Thoracic aorta (tissue), 2 donors: ENCODE measurements around the gene EML3. TPM values are rescaled to one million over a fixed set of nuclear protein-coding genes. Genes with fewer than 3 reads are reported as not detected.
"Not testable (repeated sequence)": the region's sequence is repeated elsewhere in the genome, so short reads cannot be mapped to it uniquely, and the experiment has no call there.

Experiments used
- ATAC-seq: fragments of 150-250 bp; one replicate; pipeline ENCODE4 v1.8.0; 2017; ENCODE audit warnings: low read depth; ENCODE audit not compliant: insufficient number of reproducible peaks, low FRiP score
- DNase-seq: peaks from one replicate; pipeline ENCODE4 v3.0.0-alpha.2; 2020; ENCODE audit warnings: low spot score
- H3K27ac ChIP-seq, 2 donors: fragments of 200-600 bp; sonication (generic); 1 replicate in 1 of 2; 2 replicates in 1 of 2; pipeline ENCODE4 v1.5.1; 2016; ENCODE audit warnings: mild to moderate bottlenecking in 2 of 2, moderate library complexity in 2 of 2
- H3K27me3 ChIP-seq: fragments of 200-600 bp; sonication (generic); replicated peaks from 2 replicates; pipeline ENCODE4 v1.6.0; 2016; ENCODE audit warnings: mild to moderate bottlenecking; ENCODE audit not compliant: insufficient read depth
- H3K36me3 ChIP-seq: fragments of 200-600 bp; sonication (generic); one replicate; pipeline ENCODE4 v1.5.1; 2016
- H3K4me1 ChIP-seq, 2 donors: fragments of 200-600 bp; sonication (generic); 1 replicate in 1 of 2; 2 replicates in 1 of 2; pipeline versions ENCODE4 v1.5.1 to v1.6.0; 2016; ENCODE audit warnings: low read depth in 2 of 2, mild to moderate bottlenecking in 1 of 2; ENCODE audit not compliant: control insufficient read depth in 1 of 2
- H3K4me3 ChIP-seq: fragments of 200-600 bp; sonication (generic); 2 replicates; pipeline ENCODE4 v1.5.1; 2016; ENCODE audit warnings: mild to moderate bottlenecking
- H3K9me3 ChIP-seq: fragments of 200-600 bp; sonication (generic); 2 replicates; pipeline ENCODE4 v1.5.1; 2016
- CTCF ChIP-seq: fragments of 200-600 bp; sonication (generic); IDR thresholded peaks from one replicate; pipeline ENCODE4 v1.5.1; 2019; ENCODE audit warnings: antibody characterized with exemption
- total RNA-seq, 2 donors: library from RNA; depleted of rRNA; stranded (reverse); fragments of >200 nt; gene quantifications; one replicate each; pipeline versions ENCODE4 v1.1.0 to v1.2.3, GENCODE V29; 2016

The EML3 gene, protein sequence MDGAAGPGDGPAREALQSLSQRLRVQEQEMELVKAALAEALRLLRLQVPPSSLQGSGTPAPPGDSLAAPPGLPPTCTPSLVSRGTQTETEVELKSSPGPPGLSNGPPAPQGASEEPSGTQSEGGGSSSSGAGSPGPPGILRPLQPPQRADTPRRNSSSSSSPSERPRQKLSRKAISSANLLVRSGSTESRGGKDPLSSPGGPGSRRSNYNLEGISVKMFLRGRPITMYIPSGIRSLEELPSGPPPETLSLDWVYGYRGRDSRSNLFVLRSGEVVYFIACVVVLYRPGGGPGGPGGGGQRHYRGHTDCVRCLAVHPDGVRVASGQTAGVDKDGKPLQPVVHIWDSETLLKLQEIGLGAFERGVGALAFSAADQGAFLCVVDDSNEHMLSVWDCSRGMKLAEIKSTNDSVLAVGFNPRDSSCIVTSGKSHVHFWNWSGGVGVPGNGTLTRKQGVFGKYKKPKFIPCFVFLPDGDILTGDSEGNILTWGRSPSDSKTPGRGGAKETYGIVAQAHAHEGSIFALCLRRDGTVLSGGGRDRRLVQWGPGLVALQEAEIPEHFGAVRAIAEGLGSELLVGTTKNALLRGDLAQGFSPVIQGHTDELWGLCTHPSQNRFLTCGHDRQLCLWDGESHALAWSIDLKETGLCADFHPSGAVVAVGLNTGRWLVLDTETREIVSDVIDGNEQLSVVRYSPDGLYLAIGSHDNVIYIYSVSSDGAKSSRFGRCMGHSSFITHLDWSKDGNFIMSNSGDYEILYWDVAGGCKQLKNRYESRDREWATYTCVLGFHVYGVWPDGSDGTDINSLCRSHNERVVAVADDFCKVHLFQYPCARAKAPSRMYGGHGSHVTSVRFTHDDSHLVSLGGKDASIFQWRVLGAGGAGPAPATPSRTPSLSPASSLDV
- 100 to 1,000 TPM; 106 to 111 TPM for total RNA-seq

DNA sequence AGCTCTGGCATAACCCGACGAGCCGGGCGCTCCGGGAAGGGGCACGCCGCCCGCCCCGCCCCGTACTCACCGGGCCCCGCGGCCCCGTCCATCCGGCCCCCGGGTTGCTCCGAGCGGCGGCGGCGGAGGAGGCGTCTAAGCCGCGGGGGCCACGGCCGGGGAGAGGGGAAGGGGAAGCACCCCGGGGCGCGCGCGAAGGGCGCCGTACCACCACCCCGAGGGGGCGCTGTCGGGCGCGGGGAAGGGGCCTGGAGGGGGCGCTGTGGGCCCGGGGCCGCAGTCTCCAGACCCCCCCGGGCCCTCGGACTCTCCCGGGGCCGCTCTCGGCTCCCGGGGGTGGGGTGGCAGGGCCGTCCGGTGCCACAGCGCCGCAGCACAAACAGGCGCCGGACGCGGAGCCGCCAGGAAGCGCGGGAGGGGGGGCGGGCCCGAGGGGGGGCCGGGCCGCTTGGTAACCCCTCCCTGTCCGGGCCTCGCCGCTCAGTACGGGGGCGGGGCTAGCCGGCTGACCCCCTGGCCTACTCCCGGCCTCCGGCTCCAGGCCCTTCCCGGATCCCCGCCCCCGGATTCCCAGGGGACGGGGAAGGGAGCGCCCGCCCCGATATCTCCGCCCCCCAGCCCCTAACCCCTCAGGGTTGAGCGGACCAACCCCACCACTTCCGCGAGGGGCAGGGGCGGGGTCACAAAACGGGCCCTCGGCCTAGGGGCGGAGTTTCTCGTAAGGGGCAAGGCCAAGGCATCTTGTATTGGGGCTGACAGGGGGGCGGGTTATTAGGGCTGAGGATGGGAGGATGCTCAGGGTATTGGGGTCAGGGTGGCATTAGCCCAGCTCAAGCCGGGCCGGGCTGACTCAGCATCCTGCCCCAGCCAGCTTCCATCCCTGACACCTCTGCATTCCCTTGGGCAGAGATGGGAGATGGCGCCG lies at the start of gene EML3, which contains the start of gene ROM1:
Gene EML3 (minus strand): TSS at position 410 of the 925 bp plus-strand sequence. CDS start 318 bp downstream, at position 92.
Gene ROM1 (plus strand): TSS at position 892 of the 925 bp plus-strand sequence. CDS start 25 bp downstream, at position 917.
- H3K27ac ChIP-seq, result peak within 1 kb of the TSS; percentile 87 to 95
- peak within 1 kb of the TSS; percentile 80 for H3K4me3 ChIP-seq
- TF ChIP-seq CTCF, result peak; percentile 82
- ATAC-seq, result peak; percentile 77
- H3K27me3 ChIP-seq, result no peaks in the 10 kb centered on the region
- peak; percentile 85 for DNase-seq
- H3K36me3 ChIP-seq, result peaks cover 31% of the 10 kb centered on the region
- H3K4me1 ChIP-seq, result peaks cover 11 to 34% of the 10 kb centered on the region in 2 donors
- H3K9me3 ChIP-seq, result no peaks in the 10 kb centered on the region

- H3K27ac ChIP-seq, result no peak overlapping the region
- H3K27me3 ChIP-seq, result no peaks in the 10 kb centered on the region
- H3K9me3 ChIP-seq, result no peaks in the 10 kb centered on the region
- H3K4me3 ChIP-seq, result no peak overlapping the region
- H3K4me1 ChIP-seq, result peaks cover 5 to 8% of the 10 kb centered on the region in 2 donors
- no peaks in the 10 kb centered on the region for H3K36me3 ChIP-seq
- no peak for TF ChIP-seq CTCF
- ATAC-seq (no peak), DNase-seq (no peak)
Measured at GRCh38 chr11:62656796-62657429, 44.3 kb upstream of the EML3 start.

GRCh38 chr11:62654297-62654696 lies 41.7 kb upstream of the EML3 start:
- TF ChIP-seq CTCF, result no peak
- no peak for ATAC-seq
- peaks cover 10 to 14% of the 10 kb centered on the region in 2 donors for H3K4me1 ChIP-seq

DNA sequence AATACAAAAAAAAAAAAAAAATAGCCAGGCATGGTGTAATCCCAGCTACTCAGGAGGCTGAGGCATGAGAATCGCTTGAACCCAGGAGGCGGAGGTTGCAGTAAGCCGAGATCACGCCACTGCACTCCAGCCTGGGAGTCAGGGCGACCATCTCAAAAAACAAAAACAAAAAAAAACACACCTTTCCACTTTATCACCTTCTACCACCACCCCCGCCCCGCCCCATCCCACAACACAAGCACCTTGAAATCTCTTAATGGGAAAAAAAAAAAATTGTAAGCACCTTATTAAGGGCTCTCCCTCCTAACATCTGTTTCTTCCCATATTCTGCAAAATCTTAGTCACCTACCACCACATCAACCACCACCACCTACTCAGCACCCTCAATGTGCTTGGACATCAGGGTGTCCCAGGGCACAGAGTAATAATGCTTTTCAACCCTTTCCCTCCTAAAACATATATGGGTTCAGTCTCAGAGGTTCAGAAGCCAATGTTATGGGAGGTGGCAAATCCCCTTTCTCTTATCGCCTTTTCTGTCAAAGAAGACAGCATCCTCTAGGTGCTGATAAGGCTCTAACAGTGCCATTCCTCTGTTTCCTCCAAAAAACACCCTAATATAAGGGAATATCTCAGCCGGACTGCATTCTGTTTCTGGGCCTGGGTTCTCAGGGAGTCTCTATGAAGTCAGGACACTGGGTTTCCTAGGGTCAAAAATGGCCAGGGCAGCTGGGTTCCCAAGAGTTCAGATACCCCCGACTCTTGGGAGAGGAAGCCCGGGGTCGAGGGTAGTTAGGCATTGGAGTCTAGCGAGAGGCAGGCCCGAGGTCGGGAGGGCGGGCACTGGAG lies 39.8 kb upstream of the EML3 start:
- H3K27me3 ChIP-seq, result no peaks in the 10 kb centered on the region
- no peak for DNase-seq
- peaks cover 10 to 14% of the 10 kb centered on the region in 2 donors for H3K4me1 ChIP-seq
- peak overlapping the region; percentile 85 for H3K4me3 ChIP-seq
- H3K36me3 ChIP-seq, result peaks cover 14% of the 10 kb centered on the region
- no peaks in the 10 kb centered on the region for H3K9me3 ChIP-seq
- no peak for TF ChIP-seq CTCF
- no peak for ATAC-seq
- H3K27ac ChIP-seq, result peak overlapping the region; percentile 85 to 94

More at GRCh38 chr11:62654297-62654696, 41.7 kb upstream of the EML3 start:
- H3K27ac ChIP-seq, result no peak overlapping the region
- no peaks in the 10 kb centered on the region for H3K27me3 ChIP-seq
- H3K9me3 ChIP-seq, result no peaks in the 10 kb centered on the region
- DNase-seq, result no peak
- peaks cover 5% of the 10 kb centered on the region for H3K36me3 ChIP-seq
- H3K4me3 ChIP-seq, result no peak overlapping the region

DNA sequence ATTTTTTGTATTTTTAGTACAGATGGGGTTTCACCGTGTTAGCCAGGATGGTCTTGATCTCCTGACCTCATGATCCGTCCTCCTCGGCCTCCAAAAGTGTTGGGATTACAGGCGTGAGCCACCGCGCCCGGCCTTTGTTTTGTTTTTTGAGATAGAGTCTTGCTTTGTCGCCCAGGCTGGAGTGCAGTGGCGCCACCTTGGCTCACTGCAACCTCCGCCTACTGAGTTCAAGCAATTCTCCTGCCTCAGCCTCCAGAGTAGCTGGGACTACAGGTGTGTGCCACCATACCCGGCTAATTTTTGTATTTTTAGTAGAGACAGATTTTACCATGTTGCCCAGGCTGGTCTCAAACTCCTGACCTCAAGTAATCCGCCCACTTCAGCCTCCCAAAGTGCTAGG lies 37.7 kb upstream of the EML3 start:
- Histone ChIP-seq H3K36me3 (peaks cover 14% of the 10 kb centered on the region), H3K4me1 (peaks cover 12 to 26% of the 10 kb centered on the region in 2 donors)
- H3K9me3 ChIP-seq, H3K27me3 ChIP-seq, DNase-seq, H3K27ac ChIP-seq, ATAC-seq, H3K4me3 ChIP-seq: not testable (repeated sequence)
